Dermis blood vessel endothelial cell (primary cell): ENCODE data around the gene SYT5. TPM values are rescaled to one million over a fixed set of nuclear protein-coding genes. Genes with fewer than 3 reads are reported as not detected.
"Not testable (repeated sequence)": the region's sequence is repeated elsewhere in the genome, so short reads cannot be mapped to it uniquely, and the experiment has no call there.

Experiments
- DNase-seq: peaks from one replicate; pipeline ENCODE4 v3.0.0; 2010
- total RNA-seq: library from RNA; depleted of rRNA; stranded (reverse); fragments of >200 nt; gene quantifications from 2 replicates; pipeline ENCODE4 v1.2.3, GENCODE V29; 2014

Gene SYT5
- total RNA-seq, 1 donor from 2014 or later: not detected

- DNase-seq: peak; percentile 77
These were observed 26.8 kb upstream of the SYT5 start for GRCh38 chr19:55206664-55207500.

- DNase-seq: peak; percentile 40
These were observed 22.1 kb upstream of the SYT5 start for GRCh38 chr19:55202199-55202598.

- no peak for DNase-seq
These were observed 19.6 kb upstream of the SYT5 start for GRCh38 chr19:55199620-55200204.

- no peak for DNase-seq
These were observed 18.6 kb upstream of the SYT5 start for GRCh38 chr19:55198651-55199050.

GRCh38 chr19:55197528-55197927, 17.4 kb upstream of the SYT5 start:
- DNase-seq: peak; percentile 44

GRCh38 chr19:55196803-55197202, 16.7 kb upstream of the SYT5 start:
- no peak for DNase-seq

- DNase-seq: no peak
These were observed 13.4 kb upstream of the SYT5 start for GRCh38 chr19:55193481-55193880.

GRCh38 chr19:55189403-55189835, 9.3 kb upstream of the SYT5 start:
- DNase-seq: peak; percentile 96

GRCh38 chr19:55188625-55189024, 8.5 kb upstream of the SYT5 start:
- DNase-seq: peak; percentile 68

GRCh38 chr19:55186080-55186479, 6.0 kb upstream of the SYT5 start:
- no peak for DNase-seq

- no peak for DNase-seq
These were observed 1.7 kb upstream of the SYT5 start for GRCh38 chr19:55181740-55182139.

- peak; percentile 67 for DNase-seq
These were observed 1.1 kb downstream of the SYT5 start for GRCh38 chr19:55178781-55179599.

- DNase-seq: no peak
These were observed 4.0 kb downstream of the SYT5 start for GRCh38 chr19:55176076-55176475.

GRCh38 chr19:55175117-55175867, 4.8 kb downstream of the SYT5 start:
- DNase-seq: no peak

- no peak for DNase-seq
These were observed 5.5 kb downstream of the SYT5 start for GRCh38 chr19:55174425-55175116.

GRCh38 chr19:55173714-55174409, 6.2 kb downstream of the SYT5 start:
- DNase-seq: peak; percentile 64

- no peak for DNase-seq
These were observed 6.8 kb downstream of the SYT5 start for GRCh38 chr19:55173186-55173713.

GRCh38 chr19:55172741-55173140, 7.3 kb downstream of the SYT5 start:
- peak; percentile 18 for DNase-seq

- DNase-seq: not testable (repeated sequence)
These were observed 7.8 kb downstream of the SYT5 start for GRCh38 chr19:55172318-55172717.

- no peak for DNase-seq
These were observed 8.6 kb downstream of the SYT5 start for GRCh38 chr19:55171440-55171839.

- no peak for DNase-seq
These were observed 11.0 kb downstream of the SYT5 start for GRCh38 chr19:55169136-55169535.
